HCT116 (cell line): ENCODE data around the gene MST1R.
"Not testable (repeated sequence)": the region's sequence is repeated elsewhere in the genome, so short reads cannot be mapped to it uniquely, and the experiment has no call there.

Experiments
- CEBPB ChIP-seq: IDR thresholded peaks from 2 replicates; pipeline ENCODE4 v1.6.1; 2012; ENCODE audit warnings: low read depth
- TF ChIP-seq, protein P1 (sequence below), 3 experiments: fragments of 200-600 bp in 1 of 3; sonication (generic) in 1 of 3; IDR thresholded peaks in 2 of 3; conservative IDR thresholded peaks in 1 of 3; 2 replicates each; pipeline ENCODE4 v1.5.1; 2012 to 2017; ENCODE audit warnings: low read depth in 2 of 3, low read length in 2 of 3, antibody characterized with exemption in 1 of 3, borderline replicate concordance in 1 of 3, control low read depth in 1 of 3, mild to moderate bottlenecking in 1 of 3, mixed read lengths in 1 of 3, mixed run types in 1 of 3, moderate library complexity in 1 of 3; ENCODE audit not compliant: insufficient read depth in 1 of 3

DNA sequence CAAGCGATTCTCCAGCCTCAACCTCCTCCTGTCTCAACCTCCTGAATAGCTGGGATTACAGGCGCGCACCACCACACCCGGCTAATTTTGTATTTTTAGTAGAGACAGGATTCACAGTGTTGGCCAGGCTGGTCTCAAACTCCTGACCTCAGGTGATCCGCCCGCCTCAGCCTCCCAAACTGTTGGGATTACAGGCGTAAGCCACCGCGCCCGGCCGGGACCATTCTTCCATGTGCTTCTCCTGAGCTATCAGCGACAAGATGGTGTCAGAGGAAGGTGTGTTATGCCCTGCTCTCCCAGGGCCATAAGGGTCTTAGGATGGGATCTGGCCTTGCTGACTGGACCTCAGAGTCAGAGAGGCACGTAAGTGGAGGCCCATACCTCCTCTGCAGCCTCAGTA, 775 bp upstream of the MST1R start:
- not testable (repeated sequence) for TF ChIP-seq CEBPB
- TF ChIP-seq, protein P1, sequence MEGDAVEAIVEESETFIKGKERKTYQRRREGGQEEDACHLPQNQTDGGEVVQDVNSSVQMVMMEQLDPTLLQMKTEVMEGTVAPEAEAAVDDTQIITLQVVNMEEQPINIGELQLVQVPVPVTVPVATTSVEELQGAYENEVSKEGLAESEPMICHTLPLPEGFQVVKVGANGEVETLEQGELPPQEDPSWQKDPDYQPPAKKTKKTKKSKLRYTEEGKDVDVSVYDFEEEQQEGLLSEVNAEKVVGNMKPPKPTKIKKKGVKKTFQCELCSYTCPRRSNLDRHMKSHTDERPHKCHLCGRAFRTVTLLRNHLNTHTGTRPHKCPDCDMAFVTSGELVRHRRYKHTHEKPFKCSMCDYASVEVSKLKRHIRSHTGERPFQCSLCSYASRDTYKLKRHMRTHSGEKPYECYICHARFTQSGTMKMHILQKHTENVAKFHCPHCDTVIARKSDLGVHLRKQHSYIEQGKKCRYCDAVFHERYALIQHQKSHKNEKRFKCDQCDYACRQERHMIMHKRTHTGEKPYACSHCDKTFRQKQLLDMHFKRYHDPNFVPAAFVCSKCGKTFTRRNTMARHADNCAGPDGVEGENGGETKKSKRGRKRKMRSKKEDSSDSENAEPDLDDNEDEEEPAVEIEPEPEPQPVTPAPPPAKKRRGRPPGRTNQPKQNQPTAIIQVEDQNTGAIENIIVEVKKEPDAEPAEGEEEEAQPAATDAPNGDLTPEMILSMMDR (IDR thresholded peaks at IDR 0.05 in 2 of 3, conservative IDR thresholded peaks at IDR 0.05 in 1 of 3; ENCODE audit: borderline replicate concordance in 1 of 3, insufficient read depth in 1 of 3, low read depth in 2 of 3, low read length in 2 of 3), result not testable (repeated sequence)
